ELR (cell line): Measurements from ENCODE around the gene GSTA2.
A peak's percentile ranks its signal among the peaks of the same experiment; 100 is the strongest.
"Not testable (repeated sequence)": the region's sequence is repeated elsewhere in the genome, so short reads cannot be mapped to it uniquely, and the experiment has no call there.

Source experiments
- DNase-seq: peaks from one replicate; pipeline ENCODE4 v3.0.0-alpha.2; 2015; ENCODE audit warnings: low read depth

Gene GSTA2

DNA sequence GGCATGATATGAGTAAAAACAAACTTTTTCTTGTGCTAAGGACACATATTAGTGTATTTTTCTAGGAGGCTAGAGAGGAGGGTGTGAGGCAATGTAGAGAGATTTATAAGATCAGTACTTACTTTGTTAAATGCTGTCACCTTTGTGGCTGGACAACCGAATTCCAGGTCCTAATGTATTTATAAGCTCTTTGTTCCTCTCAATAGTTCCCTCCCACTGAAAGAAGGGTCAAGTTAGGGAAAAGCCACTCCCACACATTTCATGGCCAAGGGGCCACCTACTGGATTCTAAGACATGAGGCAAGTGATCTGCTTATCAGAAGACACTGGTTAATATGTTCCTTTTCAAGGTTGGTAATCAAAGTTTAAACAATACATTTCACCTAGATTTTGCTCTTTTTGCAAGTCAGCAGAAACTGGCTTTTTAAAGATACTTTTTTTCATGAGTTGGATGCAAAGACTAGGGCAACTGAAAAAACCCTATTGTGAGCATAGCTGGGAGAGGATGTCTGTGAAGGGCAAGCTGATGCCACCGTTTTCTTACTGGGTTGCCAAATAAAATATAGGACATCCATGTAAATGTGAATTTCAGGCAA, at the start of gene GSTA2:
TSS of gene GSTA2 (minus strand) at position 154 of the 595 bp plus-strand sequence. CDS start 5,528 bp downstream, outside the sequence.
- DNase-seq, result peak; percentile 4

DNA sequence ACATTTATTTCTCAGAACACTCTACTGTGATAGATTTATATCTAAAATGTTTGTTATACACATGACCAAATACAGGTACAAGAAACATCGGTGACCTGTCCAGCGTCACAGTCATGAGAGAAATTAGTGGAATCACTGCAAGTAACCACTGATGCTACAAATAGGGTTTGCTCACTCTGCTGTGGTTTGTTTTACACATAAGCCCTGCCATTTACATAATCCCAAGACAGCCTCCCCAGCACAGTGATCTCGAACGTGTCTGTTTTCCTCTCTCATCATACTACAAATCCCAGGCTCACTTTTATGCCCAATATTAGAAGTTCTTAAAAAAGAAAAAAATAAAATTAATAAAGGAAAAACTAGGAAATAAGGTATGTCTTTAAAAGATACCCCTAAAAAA, 46.5 kb upstream of the GSTA2 start:
- not testable (repeated sequence) for DNase-seq

DNA sequence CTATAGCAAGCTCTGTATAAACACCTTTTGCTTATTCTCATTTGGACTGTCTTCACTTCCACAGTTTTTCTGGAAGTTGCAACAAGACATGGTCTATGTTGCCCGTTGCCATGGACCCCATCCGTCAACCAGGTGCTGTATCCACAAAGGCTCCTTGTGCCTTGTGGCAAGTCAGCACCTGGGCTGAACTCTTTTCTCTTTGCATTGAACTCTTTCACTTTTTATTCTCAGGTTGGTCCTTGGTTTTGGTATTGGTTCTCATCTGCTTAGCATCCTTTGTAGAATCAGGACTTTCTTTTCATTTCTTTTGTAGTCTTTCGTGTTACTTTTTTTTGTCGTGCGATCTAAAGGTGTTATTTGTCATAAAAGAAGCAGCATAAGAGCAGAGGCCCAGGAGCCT, 45.4 kb upstream of the GSTA2 start:
- no peak for DNase-seq

DNA sequence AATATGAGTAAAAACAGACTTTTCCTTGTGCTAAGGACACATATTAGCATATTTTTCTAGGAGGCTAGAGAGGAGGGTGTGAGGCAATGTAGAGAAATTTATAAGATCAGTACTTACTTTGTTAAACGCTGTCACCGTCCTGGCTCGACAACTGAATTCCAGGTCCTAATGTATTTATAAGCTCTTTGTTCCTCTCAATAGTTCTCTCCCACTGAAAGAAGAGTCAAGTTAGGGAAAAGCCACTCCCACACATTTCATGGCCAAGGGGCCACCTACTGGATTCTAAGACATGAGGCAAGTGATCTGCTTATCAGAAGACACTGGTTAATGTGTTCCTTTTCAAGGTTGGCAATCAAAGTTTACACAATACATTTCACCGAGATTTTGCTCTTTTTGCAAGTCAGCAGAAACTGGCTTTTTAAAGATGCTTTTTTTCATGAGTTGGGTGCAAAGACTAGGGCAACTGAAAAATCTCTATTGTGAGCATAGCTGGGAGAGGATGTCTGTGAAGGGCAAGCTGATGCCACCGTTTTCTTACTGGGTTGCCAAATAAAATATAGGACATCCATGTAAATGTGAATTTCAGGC, 40.5 kb upstream of the GSTA2 start, which contains the start of gene GSTA1:
TSS of gene GSTA1 (minus strand) at position 149 of the 588 bp plus-strand sequence. CDS start 4,549 bp downstream, outside the sequence.
- not testable (repeated sequence) for DNase-seq

DNA sequence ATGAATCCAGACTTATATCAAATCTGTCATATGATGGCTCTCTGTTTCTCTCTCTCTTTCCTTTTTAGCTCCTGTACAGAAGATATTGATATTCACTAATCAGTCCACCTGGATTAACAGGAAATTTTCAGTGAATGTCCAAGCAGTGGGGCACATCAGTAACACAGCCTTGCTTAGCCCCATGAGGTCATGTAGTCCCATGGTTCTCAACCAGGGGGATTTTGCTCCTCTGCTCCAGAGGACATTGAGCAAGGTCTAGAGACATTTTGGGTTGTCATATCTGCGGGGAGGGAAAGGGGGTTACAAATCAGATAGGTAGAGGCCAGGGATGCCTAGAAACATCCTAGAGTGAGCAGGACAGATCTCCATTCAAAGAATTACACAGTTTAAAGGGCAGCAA, 39.5 kb upstream of the GSTA2 start:
- no peak for DNase-seq

DNA sequence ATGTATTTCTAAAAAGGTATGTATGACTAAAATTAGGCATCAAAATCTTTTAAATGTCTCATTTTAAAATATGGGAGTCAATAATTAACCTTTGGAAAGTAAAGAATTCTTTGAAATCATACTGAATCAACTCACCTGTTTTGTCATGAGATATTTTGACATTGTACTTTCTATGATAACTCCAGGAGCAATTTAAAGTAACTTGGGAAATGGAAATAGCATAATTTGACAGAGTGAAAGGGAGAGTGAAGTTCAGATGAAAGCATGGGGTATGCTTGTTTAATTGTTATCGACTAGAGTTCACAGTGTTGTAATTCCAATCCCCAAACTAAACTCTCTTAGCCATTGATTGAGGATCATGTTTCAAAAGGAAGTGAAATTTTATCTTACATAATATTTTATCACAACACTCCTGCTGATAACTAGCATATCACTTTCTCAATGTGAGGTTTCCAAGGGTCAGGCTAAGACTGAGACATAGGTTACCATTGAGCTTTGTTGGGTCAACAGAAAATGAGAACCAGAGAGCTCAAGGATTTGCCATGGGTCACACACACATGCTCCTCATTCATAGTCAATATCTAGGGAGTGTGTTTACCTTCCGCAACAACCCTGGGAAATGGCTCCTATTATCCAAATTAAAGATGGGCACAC, 38.0 kb upstream of the GSTA2 start:
- no peak for DNase-seq

DNA sequence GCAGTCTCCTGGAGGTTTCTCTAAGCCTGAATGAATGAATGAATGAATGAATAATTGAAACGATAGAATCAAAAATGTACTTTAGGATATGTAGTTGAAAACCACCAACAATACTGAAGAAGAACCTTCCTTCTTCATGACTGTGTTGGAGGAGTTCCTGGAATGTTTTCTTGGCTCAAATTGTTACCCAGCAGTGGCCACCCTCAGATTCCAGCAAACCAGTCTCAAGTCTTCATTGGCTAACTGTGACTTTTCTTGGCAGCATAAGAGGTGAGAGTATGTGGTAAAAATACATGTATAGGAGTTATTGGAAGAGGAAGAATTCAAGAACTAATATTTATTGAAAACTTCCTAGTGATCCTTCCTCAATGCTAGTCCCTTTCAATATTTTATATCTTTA, 36.0 kb upstream of the GSTA2 start:
- DNase-seq, result not testable (repeated sequence)

DNA sequence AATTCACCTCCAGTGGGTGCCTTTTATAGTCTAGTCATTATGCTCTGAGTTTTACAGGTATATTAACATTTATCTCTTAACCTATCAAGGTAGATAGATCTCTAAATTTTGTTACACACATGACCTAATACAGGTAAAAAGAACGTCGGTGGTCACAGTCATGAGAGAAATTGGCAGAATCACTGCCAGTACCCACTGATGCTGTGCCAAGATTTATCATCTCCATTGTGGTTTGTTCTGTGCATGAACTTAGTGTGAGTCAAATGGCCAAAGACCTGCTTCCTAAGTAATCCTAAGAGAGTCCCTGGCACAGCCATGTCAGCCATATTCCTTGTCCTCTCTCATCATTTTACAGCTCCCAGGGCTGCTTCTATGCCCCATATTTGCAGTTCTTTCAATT, 31.1 kb upstream of the GSTA2 start:
- DNase-seq, result not testable (repeated sequence)

DNA sequence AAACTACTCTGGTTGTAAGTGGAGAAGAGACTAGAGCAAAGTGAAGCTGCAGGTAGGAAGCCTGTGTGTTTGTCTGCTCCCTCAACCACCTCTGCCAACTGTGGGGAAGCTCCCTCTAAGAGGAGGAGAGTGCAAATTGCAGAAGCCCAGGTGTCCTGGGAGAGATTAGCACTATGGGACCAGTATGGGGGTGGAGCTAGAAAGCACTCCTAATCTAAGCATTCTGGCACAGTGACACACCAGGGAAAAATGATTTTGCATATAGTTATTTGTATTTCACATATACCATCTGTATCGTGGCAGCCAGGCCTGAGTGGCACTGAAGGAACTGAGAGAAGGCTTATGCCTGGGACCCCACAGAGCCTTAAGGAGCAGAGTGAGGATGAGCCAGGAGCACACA, 27.6 kb upstream of the GSTA2 start:
- DNase-seq, result no peak

DNA sequence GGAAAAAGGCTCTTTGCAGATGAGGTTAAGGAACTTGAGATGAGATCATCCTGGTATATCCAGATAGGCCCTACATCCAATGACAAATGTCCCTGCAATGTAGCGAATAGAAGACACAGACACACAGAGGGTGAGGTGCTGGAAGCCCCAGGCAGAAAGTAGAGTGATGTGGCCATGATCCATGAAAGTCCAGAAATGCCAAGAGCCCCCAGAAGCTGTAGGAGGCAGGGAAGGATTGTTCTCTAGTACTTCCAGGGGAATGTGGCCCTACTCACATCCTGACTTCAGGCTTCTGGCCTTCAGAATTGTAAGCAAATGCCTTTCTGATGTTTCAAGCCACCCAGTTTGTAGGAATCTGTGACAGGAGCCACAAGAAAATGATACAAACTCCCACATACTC, 26.4 kb upstream of the GSTA2 start:
- peak; percentile 46 for DNase-seq

DNA sequence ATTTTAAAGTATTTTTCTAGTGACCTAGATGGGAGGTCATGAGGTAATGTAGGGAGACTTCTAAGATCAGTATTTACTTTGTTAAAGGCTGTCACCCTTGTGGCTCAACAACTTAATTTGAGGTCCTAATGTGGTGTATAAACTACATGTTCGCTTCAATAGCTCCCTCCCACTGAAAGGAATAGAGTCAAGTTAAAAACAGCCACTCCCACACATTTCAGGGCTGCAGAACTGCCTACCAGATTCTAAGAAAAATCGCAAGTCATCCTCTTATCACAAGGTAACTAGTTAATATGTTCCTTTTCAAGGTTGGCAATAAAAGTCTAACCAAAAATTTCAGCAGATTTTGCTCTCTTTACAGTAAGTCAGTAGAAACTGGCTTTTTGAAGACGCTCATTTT, 25.2 kb upstream of the GSTA2 start:
- DNase-seq, result no peak

DNA sequence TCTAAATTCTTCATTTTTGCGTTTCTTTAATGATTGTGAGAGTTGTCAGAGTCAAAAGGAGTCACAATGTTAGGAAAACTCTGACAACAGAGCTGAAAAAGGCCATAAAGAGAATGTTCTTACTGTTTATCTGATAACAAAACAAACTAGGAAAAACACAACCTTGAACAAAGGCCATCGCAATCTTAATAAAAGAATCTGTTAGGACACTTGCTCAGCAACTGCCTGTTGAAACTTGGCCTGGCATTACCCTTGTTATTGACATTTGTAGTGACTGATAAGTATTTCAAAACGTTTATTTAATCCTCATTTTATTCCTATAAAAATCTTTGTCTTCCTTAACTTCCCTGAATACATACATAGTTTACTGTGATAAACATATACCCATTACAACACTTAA, 24.6 kb upstream of the GSTA2 start:
- DNase-seq, result no peak

DNA sequence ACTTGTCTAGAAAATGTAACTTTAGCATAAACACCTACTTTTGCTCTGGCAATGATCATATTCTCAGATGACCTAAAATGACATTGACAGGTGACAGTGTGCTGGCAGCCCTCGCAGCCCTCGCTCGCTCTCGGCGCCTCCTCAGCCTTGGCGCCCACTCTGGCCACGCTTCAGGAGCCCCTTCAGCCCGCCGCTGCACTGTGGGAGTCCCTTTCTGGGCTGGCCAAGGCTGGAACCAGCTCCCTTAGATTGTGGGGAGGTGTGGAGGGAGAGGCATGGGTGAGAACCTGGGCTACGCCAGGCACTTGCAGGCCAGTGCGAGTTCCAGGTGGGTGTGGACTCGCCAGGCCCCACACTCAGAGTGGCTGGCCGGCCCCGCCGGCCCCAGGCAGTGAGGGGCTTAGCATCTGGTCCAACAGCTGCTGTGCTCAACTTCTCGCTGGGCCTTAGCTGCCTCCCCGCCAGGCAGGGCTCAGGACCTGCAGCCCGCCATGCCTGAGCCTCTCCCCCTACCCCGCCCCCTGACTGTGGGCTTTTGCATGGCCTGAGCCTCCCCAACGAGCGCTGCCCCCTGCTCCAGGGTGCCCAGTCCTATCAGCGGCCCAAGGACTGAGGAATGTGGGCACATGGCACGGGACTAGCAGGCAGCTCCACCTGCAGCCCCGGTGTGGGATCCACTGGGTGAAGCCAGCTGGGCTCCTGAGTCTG, 23.1 kb upstream of the GSTA2 start:
- DNase-seq, result no peak

DNA sequence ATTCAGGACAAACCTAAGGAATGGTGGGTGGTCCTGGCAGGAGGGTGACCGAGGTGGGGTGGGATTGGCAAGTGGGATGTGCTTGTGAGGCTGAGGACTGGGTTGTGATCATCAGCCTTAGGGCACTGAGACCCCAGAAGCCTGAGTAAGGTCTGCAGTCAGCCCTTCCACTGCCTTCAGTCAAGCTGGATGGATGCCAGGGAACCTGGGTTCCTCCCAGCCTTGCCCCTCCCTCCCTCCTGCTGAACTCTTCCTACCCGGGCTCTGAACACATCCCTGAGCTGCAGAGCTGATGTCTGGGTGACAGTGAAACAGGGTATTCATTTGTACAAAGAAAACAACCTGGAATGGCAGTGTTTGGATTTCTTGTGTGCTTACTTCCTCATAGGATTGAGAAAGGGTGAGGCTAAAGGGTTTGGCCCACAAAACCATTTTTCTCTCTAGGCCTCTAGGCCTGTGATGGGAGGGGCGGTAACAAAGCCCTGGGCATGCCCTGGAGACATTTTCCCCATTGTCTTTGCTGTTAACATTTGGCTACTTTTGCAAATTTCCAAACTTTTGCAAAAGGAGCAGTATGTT, 19.5 kb upstream of the GSTA2 start:
- not testable (repeated sequence) for DNase-seq

DNA sequence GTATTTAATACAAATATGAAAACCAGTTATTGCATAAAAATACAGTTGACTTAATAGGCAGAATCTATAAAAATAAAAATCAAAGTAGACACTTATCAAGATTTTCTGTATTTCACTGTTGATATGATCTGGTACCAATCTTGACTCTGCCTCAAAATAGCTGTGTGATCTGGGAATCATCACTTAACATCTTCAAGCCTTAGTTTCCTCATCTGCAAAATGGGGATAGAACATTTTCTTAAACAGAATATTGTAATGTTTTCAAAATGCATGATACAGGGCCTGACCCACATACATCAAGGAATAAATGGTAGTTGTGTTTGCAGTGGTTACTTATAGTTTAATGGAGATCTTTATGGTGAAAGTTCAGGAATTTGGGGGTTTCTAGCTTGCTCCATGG, 18.9 kb upstream of the GSTA2 start:
- DNase-seq, result not testable (repeated sequence)

DNA sequence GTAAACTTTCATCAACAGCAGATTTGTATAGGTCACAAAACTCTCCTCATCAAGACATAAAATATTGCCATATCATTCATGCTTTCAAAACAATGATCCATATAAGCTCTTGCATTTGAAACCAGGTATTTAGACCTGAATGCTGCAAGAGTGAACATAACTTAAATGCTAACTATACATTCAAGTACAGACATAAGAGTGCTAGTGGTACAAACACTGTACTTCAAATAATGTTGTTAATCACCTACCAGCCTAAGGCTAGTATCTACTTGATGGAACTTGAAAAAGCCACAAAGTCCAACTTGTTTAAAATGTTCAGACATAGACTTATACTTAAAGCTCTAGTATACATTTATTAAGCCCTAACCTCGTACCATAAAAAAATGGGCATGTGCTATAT, 16.0 kb upstream of the GSTA2 start:
- no peak for DNase-seq

DNA sequence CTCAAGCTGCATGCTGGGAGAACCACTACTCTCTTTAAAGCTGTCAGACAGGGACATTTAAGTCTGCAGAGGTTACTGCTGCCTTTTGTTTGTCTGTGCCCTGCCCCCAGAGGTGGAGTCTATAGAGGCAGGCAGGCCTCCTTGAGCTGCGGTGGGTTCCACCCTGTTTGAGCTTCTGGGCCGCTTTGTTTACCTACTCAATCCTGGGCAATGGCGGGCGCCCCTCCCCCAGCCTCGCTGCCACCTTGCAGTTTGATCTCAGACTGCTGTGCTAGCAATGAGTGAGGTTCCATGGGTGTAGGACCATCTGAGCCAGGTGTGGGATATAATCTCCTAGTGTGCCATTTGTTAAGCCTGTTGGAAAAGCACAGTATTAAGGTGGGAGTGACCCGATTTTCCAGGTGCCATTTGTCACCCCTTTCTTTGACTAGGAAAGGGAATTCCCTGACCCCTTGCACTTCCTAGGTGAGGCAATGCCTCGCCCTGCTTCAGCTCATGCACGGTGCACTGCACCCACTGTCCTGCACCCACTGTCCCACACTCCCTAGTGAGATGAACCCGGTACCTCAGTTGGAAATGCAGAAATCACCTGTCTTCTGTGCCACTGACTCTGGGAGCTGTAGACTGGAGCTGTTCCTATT, 13.6 kb upstream of the GSTA2 start:
- not testable (repeated sequence) for DNase-seq

DNA sequence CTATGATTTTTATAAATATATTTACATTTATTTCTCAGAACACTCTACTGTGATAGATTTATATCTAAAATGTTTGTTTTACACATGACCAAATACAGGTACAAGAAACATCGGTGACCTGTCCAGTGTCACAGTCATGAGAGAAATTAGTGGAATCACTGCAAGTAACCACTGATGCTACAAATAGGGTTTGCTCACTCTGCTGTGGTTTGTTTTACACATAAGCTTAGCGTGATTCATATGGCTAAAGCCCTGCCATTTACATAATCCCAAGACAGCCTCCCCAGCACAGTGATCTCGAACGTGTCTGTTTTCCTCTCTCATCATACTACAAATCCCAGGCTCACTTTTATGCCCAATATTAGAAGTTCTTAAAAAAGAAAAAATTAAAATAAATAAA, 6.1 kb upstream of the GSTA2 start:
- peak; percentile 48 for DNase-seq

DNA sequence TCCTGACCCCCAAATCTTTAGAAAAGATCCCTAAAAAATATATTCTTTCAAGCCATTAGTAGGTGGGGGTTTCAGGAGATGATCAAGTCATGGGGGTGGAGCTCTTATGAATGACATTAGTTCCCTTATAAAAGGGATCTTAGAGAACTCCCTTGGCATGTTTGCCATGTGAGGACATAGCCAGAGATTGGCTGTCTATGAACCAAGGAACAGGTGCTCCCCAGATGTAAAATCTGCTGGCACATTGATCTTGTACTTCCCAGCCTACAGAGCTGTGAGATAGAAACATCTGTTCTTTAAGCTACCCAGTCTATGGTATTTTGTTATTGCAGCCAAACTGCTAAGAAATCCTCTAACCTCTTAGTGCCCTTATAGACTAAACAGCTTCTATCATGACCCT, 4.4 kb upstream of the GSTA2 start:
- not testable (repeated sequence) for DNase-seq

DNA sequence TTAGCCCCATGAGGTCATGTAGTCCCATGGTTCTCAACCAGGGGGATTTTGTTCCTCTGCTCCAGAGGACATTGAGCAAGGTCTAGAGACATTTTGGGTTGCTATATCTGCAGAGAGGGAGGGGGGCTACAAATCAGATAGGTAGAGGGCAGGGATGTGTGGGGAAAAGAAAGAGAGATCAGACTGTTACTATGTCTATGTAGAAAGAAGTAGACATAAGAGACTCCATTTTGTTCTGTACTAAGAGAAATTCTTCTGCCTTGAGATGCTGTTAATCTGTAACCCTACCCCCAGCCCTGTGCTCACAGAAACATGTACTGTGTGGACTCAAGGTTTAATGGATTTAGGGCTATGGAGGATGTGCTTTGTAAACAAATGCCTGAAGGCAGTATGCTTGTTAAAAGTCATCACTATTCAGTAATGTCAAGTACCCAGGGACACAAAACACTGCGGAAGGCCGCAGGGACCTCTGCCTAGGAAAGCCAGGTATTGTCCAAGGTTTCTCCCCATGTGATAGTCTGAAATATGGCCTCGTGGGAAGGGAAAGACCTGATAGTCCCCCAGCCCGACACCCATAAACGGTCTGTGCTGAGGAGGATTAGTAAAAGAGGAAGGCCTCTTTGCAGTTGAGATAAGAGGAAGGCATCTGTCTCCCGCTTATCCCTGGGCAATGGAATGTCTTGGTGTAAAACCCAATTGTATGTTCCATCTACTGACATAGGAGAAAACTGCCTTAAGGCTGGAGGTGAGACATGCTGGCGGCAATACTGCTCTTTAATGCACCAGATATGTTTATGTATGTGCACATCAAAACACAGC, 1.4 kb downstream of the GSTA2 start:
- not testable (repeated sequence) for DNase-seq
